SJSA1 (cell line): ENCODE measurements around the gene DESI1. TPM values are rescaled to one million over a fixed set of nuclear protein-coding genes. Genes with fewer than 3 reads are reported as not detected.

ENCODE experiments used
- DNase-seq, 2 experiments: peaks; one replicate each; pipeline ENCODE4 v3.0.0-alpha.2; 2015 to 2020; ENCODE audit warnings: low spot score in 2 of 2, low read depth in 1 of 2
- H3K27ac ChIP-seq: fragments of 250-450 bp; sonication (Bioruptor Pico); 2 replicates; pipeline ENCODE4 v1.5.1; 2020; ENCODE audit warnings: mild to moderate bottlenecking, moderate library complexity
- H3K27me3 ChIP-seq: fragments of 250-450 bp; sonication (Bioruptor Pico); replicated peaks from 2 replicates; pipeline ENCODE4 v1.5.1; 2020; ENCODE audit warnings: mild to moderate bottlenecking, moderate library complexity
- H3K36me3 ChIP-seq: fragments of 250-450 bp; sonication (Bioruptor Pico); 2 replicates; pipeline ENCODE4 v1.5.1; 2020; ENCODE audit warnings: mild to moderate bottlenecking
- H3K4me1 ChIP-seq: fragments of 250-450 bp; sonication (Bioruptor Pico); replicated peaks from 2 replicates; pipeline ENCODE4 v1.6.1; 2021; ENCODE audit warnings: mild to moderate bottlenecking
- H3K4me3 ChIP-seq: fragments of 250-450 bp; sonication (Bioruptor Pico); 2 replicates; pipeline ENCODE4 v1.5.1; 2020; ENCODE audit warnings: mild to moderate bottlenecking
- H3K9me3 ChIP-seq: fragments of 250-450 bp; sonication (Bioruptor Pico); replicated peaks from 2 replicates; pipeline ENCODE4 v1.5.1; 2020; ENCODE audit warnings: mild to moderate bottlenecking
- total RNA-seq: library from RNA; depleted of rRNA; stranded (reverse); fragments of >200 nt; shearing (Covaris generic); gene quantifications from 2 replicates; pipeline ENCODE4 v1.2.3, GENCODE V29; 2014; rRNA removed

The DESI1 gene
- total RNA-seq, 1 experiment from 2014 or later: 33.3 TPM

GRCh38 chr22:41556561-41556960 lies 64.3 kb downstream of the DESI1 start:
- Histone ChIP-seq H3K4me3 (no peak overlapping the region), H3K4me1 (peaks cover 13% of the 10 kb centered on the region), H3K27me3 (no peaks in the 10 kb centered on the region), H3K9me3 (0 out of 2 replicates have a peak, but pooled peaks cover 3% of the 10 kb centered on the region), H3K27ac (no peak overlapping the region), H3K36me3 (no peaks in the 10 kb centered on the region)
- DNase-seq: no peak

GRCh38 chr22:41555325-41555982 lies 65.4 kb downstream of the DESI1 start:
- no peaks in the 10 kb centered on the region for H3K27me3 ChIP-seq
- 0 out of 2 replicates have a peak, but pooled peaks cover 3% of the 10 kb centered on the region for H3K9me3 ChIP-seq
- DNase-seq: no peak
- H3K4me1 ChIP-seq: peaks cover 13% of the 10 kb centered on the region
- H3K4me3 ChIP-seq: no peak overlapping the region
- H3K36me3 ChIP-seq: no peaks in the 10 kb centered on the region
- no peak overlapping the region for H3K27ac ChIP-seq

- DNase-seq: no peak
- no peaks in the 10 kb centered on the region for H3K27me3 ChIP-seq
- H3K4me3 ChIP-seq: no peak overlapping the region
- H3K4me1 ChIP-seq: peaks cover 4% of the 10 kb centered on the region
- H3K36me3 ChIP-seq: no peaks in the 10 kb centered on the region
- H3K9me3 ChIP-seq: no peaks in the 10 kb centered on the region
- no peak overlapping the region for H3K27ac ChIP-seq
Measured at GRCh38 chr22:41551877-41552582, 68.8 kb downstream of the DESI1 start.

GRCh38 chr22:41550952-41551491 lies 69.8 kb downstream of the DESI1 start:
- Histone ChIP-seq H3K36me3 (no peaks in the 10 kb centered on the region), H3K4me1 (no peaks in the 10 kb centered on the region), H3K4me3 (no peak overlapping the region), H3K9me3 (no peaks in the 10 kb centered on the region), H3K27ac (no peak overlapping the region), H3K27me3 (no peaks in the 10 kb centered on the region)
- no peak for DNase-seq

DNA sequence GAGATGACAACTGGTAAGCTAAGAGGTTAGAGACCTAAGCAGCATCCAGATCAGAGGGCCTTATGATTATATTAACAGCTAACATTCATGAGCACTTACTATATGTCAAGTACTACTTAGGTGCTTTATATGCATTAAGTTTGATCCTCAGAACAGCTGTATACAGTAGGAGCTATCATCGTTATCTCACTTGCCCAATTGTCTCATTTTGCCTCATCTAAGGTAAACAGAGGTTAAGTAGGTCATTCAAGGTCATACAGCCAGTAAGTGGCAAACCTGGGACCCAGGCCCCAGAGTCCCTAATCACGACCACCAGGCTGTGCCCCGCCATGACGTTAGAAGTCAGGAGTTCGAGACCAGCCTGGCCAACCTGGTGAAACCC lies 72.0 kb downstream of the DESI1 start:
- no peak overlapping the region for H3K4me3 ChIP-seq
- H3K9me3 ChIP-seq: no peaks in the 10 kb centered on the region
- H3K27me3 ChIP-seq: no peaks in the 10 kb centered on the region
- no peak for DNase-seq
- H3K27ac ChIP-seq: no peak overlapping the region
- peaks cover 3% of the 10 kb centered on the region; the same call in 1 of the 2 replicates for H3K36me3 ChIP-seq
- H3K4me1 ChIP-seq: peaks cover 7% of the 10 kb centered on the region; the same call in 1 of the 2 replicates

Other genes starting within 250 kb of the DESI1 start
- 7.4 and 9.4 TPM in 2 replicates for gene TEF, start 239.1 kb downstream of the DESI1 start, total RNA-seq
- 13.0 and 17.9 TPM in 2 replicates for gene TOB2, start 174.2 kb downstream of the DESI1 start, total RNA-seq
- 80.7 and 87.9 TPM in 2 replicates for gene PHF5A, start 152.4 kb downstream of the DESI1 start, total RNA-seq
- 48.1 and 71.1 TPM in 2 replicates for gene ACO2, start 151.9 kb downstream of the DESI1 start, total RNA-seq
- gene POLR3H, start 76.6 kb downstream of the DESI1 start, total RNA-seq: 14.8 and 16.6 TPM in 2 replicates
- not detected in 2 replicates for gene CSDC2, start 60.0 kb downstream of the DESI1 start, total RNA-seq
- 23.3 and 27.0 TPM in 2 replicates for gene PMM1, start 31.2 kb downstream of the DESI1 start, total RNA-seq
- gene XRCC6, start 252 bp upstream of the DESI1 start, total RNA-seq: 540 and 624 TPM in 2 replicates
- 109 and 179 TPM in 2 replicates for gene SNU13, start 67.8 kb upstream of the DESI1 start, total RNA-seq
- 0.08 TPM in 1 of 2 replicates, not detected in the other for gene MEI1, start 78.5 kb upstream of the DESI1 start, total RNA-seq
- 10.6 and 28.6 TPM in 2 replicates for gene CCDC134, start 179.6 kb upstream of the DESI1 start, total RNA-seq
- gene SREBF2, start 212.1 kb upstream of the DESI1 start, total RNA-seq: 18.0 and 19.7 TPM in 2 replicates